ENCODE data around the gene BTBD7. TPM values are rescaled to one million over a fixed set of nuclear protein-coding genes. Genes with fewer than 3 reads are reported as not detected.

Gene BTBD7
- total RNA-seq, 1 experiment from 2014 or later, result 24.7 TPM

DNA sequence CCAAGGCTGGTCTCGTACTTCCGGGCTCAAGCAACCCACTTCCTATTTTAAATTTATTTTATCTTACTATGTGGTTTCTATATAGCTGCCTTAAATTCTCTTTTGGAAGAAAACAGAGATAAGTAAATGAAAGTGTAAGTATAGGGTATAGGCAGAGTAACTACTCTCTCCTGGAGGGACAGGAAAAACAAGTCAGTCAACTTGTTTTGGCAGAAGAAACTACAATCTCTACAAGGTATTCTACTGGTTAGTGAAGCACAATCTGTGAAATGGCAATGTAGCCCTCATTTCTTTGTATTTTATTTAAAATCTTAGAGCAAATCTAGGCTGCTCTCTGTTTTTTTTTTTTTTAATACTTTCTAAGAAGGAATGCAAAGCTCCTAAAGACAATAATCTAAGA lies 70.4 kb downstream of the BTBD7 start:
- ChIA-PET POLR2A (interaction anchor here (0.6 to 0.7 kb wide), 2 partner anchors 316 to 805 kb away, joined by 3 to 4 read pairs; no protein-coding TSS in a partner anchor), CTCF (interaction anchor here (0.7 kb wide), 1 partner anchor 235 kb away, joined by 5 read pairs; no protein-coding TSS in a partner anchor)
- intact Hi-C loops (cut with micrococcal nuclease; ENCODE audit: unreplicated experiment), result no loop called here
- in situ Hi-C loops (cut with HindIII; ENCODE audit: low pct_unique_long_range_greater_than_20kb, low sequenced_read_pairs), result no loop called here
- no peak for TF ChIP-seq SIN3A (IDR thresholded peaks at IDR 0.05; ENCODE audit: borderline replicate concordance, insufficient read depth, low read depth, low read length)
- Histone ChIP-seq H3K27me3 (ENCODE audit: control insufficient read depth, insufficient read depth, low read length) (no peaks in the 10 kb centered on the region), H3K27ac (ENCODE audit: low read length) (no peak overlapping the region), H3K9me3 (ENCODE audit: control insufficient read depth, insufficient read depth, low read depth, low read length) (no peaks in the 10 kb centered on the region), H3K36me3 (ENCODE audit: control insufficient read depth, insufficient read depth, low read length) (peaks cover 2% of the 10 kb centered on the region; the same call in 1 of the 2 replicates), H3K4me3 (ENCODE audit: low read depth in 2 of 2, low read length in 2 of 2) (no peak overlapping the region), H3K4me1 (ENCODE audit: control insufficient read depth, insufficient read depth, low read length) (no peaks in the 10 kb centered on the region)
- no TSS peak for BruUV-seq (replicated peaks)
- DNase-seq (ENCODE audit: low read depth, low spot score), result no peak
- ATAC-seq, result no peak

- no peaks in the 10 kb centered on the region for H3K4me1 ChIP-seq (ENCODE audit: control insufficient read depth, insufficient read depth, low read length)
- TF ChIP-seq POLR2AphosphoS5 (IDR thresholded peaks at IDR 0.05; ENCODE audit: low read depth, low read length) (no peak), SIN3A (IDR thresholded peaks at IDR 0.05; ENCODE audit: borderline replicate concordance, insufficient read depth, low read depth, low read length) (no peak), TCF7L2 (IDR thresholded peaks at IDR 0.05; ENCODE audit: low read depth, low read length) (no peak)
- TF ChIP-seq, protein P1, sequence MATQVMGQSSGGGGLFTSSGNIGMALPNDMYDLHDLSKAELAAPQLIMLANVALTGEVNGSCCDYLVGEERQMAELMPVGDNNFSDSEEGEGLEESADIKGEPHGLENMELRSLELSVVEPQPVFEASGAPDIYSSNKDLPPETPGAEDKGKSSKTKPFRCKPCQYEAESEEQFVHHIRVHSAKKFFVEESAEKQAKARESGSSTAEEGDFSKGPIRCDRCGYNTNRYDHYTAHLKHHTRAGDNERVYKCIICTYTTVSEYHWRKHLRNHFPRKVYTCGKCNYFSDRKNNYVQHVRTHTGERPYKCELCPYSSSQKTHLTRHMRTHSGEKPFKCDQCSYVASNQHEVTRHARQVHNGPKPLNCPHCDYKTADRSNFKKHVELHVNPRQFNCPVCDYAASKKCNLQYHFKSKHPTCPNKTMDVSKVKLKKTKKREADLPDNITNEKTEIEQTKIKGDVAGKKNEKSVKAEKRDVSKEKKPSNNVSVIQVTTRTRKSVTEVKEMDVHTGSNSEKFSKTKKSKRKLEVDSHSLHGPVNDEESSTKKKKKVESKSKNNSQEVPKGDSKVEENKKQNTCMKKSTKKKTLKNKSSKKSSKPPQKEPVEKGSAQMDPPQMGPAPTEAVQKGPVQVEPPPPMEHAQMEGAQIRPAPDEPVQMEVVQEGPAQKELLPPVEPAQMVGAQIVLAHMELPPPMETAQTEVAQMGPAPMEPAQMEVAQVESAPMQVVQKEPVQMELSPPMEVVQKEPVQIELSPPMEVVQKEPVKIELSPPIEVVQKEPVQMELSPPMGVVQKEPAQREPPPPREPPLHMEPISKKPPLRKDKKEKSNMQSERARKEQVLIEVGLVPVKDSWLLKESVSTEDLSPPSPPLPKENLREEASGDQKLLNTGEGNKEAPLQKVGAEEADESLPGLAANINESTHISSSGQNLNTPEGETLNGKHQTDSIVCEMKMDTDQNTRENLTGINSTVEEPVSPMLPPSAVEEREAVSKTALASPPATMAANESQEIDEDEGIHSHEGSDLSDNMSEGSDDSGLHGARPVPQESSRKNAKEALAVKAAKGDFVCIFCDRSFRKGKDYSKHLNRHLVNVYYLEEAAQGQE (IDR thresholded peaks at IDR 0.05; ENCODE audit: insufficient read depth in 1 of 2, low read depth in 2 of 2, low read length in 1 of 2), result no peak
- TF ChIP-seq, protein P2, sequence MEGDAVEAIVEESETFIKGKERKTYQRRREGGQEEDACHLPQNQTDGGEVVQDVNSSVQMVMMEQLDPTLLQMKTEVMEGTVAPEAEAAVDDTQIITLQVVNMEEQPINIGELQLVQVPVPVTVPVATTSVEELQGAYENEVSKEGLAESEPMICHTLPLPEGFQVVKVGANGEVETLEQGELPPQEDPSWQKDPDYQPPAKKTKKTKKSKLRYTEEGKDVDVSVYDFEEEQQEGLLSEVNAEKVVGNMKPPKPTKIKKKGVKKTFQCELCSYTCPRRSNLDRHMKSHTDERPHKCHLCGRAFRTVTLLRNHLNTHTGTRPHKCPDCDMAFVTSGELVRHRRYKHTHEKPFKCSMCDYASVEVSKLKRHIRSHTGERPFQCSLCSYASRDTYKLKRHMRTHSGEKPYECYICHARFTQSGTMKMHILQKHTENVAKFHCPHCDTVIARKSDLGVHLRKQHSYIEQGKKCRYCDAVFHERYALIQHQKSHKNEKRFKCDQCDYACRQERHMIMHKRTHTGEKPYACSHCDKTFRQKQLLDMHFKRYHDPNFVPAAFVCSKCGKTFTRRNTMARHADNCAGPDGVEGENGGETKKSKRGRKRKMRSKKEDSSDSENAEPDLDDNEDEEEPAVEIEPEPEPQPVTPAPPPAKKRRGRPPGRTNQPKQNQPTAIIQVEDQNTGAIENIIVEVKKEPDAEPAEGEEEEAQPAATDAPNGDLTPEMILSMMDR (IDR thresholded peaks at IDR 0.05), result no peak
- intact Hi-C loops (cut with micrococcal nuclease; ENCODE audit: unreplicated experiment) (no loop called here), in situ Hi-C loops (cut with HindIII; ENCODE audit: low pct_unique_long_range_greater_than_20kb, low sequenced_read_pairs) (no loop called here)
- H3K36me3 ChIP-seq (ENCODE audit: control insufficient read depth, insufficient read depth, low read length), result peaks cover 3% of the 10 kb centered on the region; the same call in 1 of the 2 replicates
- DNase-seq (ENCODE audit: low read depth, low spot score) (no peak), ATAC-seq (no peak)
- POLR2A ChIA-PET, result no interaction called here
- no peak overlapping the region for H3K4me3 ChIP-seq (ENCODE audit: low read depth in 2 of 2, low read length in 2 of 2)
- CTCF ChIA-PET, result no interaction called here
- BruUV-seq (replicated peaks), result no TSS peak
- H3K9me3 ChIP-seq (ENCODE audit: control insufficient read depth, insufficient read depth, low read depth, low read length), result no peaks in the 10 kb centered on the region
- H3K27me3 ChIP-seq (ENCODE audit: control insufficient read depth, insufficient read depth, low read length), result no peaks in the 10 kb centered on the region
- no peak overlapping the region for H3K27ac ChIP-seq (ENCODE audit: low read length)
Observed at GRCh38 chr14:93249128-93249831, 83.6 kb downstream of the BTBD7 start.

- peaks cover 3% of the 10 kb centered on the region; the same call in 1 of the 2 replicates for H3K36me3 ChIP-seq (ENCODE audit: control insufficient read depth, insufficient read depth, low read length)
- H3K27ac ChIP-seq (ENCODE audit: low read length), result no peak overlapping the region
- H3K9me3 ChIP-seq (ENCODE audit: control insufficient read depth, insufficient read depth, low read depth, low read length), result no peaks in the 10 kb centered on the region
- in situ Hi-C loops (cut with HindIII; ENCODE audit: low pct_unique_long_range_greater_than_20kb, low sequenced_read_pairs) (no loop called here), intact Hi-C loops (cut with micrococcal nuclease; ENCODE audit: unreplicated experiment) (no loop called here)
- H3K27me3 ChIP-seq (ENCODE audit: control insufficient read depth, insufficient read depth, low read length), result no peaks in the 10 kb centered on the region
- ChIA-PET POLR2A (no interaction called here), CTCF (no interaction called here)
- no peaks in the 10 kb centered on the region for H3K4me1 ChIP-seq (ENCODE audit: control insufficient read depth, insufficient read depth, low read length)
- ATAC-seq, result no peak
- DNase-seq (ENCODE audit: low read depth, low spot score), result no peak
- TF ChIP-seq, protein P1 (IDR thresholded peaks at IDR 0.05; ENCODE audit: insufficient read depth in 1 of 2, low read depth in 2 of 2, low read length in 1 of 2), result no peak
- TF ChIP-seq, protein P2 (IDR thresholded peaks at IDR 0.05), result no peak
- TF ChIP-seq SIN3A (IDR thresholded peaks at IDR 0.05; ENCODE audit: borderline replicate concordance, insufficient read depth, low read depth, low read length) (no peak), POLR2AphosphoS5 (IDR thresholded peaks at IDR 0.05; ENCODE audit: low read depth, low read length) (no peak), TCF7L2 (IDR thresholded peaks at IDR 0.05; ENCODE audit: low read depth, low read length) (no peak)
- no TSS peak for BruUV-seq (replicated peaks)
- H3K4me3 ChIP-seq (ENCODE audit: low read depth in 2 of 2, low read length in 2 of 2), result no peak overlapping the region
Observed at GRCh38 chr14:93246534-93246933, 86.3 kb downstream of the BTBD7 start.

All from Panc1 (cell line).